Stomach (tissue), 4 donors: ENCODE results near the gene PRSS8.

Source experiments
- EP300 ChIP-seq: sonication (generic); formaldehyde crosslinking; IDR thresholded peaks from one replicate; pipeline ENCODE4 v1.6.1; 2017; ENCODE audit warnings: antibody characterized with exemption
- POLR2A ChIP-seq, 4 donors: fragments of 450-650 bp; IDR thresholded peaks; one replicate each; pipeline ENCODE4 v1.6.1; 2016; ENCODE audit warnings: antibody characterized with exemption in 4 of 4, control low read depth in 2 of 4, mild to moderate bottlenecking in 1 of 4, moderate library complexity in 1 of 4
- POLR2AphosphoS5 ChIP-seq, 3 donors: sonication (generic); formaldehyde crosslinking; IDR thresholded peaks; one replicate each; pipeline ENCODE4 v1.6.1; 2016; ENCODE audit warnings: antibody characterized with exemption in 3 of 3
- TF ChIP-seq, protein P1 (sequence below), 7 experiments: fragments of 450-650 bp in 4 of 7; fragments of 200-600 bp in 3 of 7; sonication (generic) in 3 of 7; IDR thresholded peaks; one replicate each; pipeline ENCODE4 v1.5.1; 2016 to 2019; ENCODE audit warnings: antibody characterized with exemption in 7 of 7, control low read depth in 2 of 7, mild to moderate bottlenecking in 1 of 7

DNA sequence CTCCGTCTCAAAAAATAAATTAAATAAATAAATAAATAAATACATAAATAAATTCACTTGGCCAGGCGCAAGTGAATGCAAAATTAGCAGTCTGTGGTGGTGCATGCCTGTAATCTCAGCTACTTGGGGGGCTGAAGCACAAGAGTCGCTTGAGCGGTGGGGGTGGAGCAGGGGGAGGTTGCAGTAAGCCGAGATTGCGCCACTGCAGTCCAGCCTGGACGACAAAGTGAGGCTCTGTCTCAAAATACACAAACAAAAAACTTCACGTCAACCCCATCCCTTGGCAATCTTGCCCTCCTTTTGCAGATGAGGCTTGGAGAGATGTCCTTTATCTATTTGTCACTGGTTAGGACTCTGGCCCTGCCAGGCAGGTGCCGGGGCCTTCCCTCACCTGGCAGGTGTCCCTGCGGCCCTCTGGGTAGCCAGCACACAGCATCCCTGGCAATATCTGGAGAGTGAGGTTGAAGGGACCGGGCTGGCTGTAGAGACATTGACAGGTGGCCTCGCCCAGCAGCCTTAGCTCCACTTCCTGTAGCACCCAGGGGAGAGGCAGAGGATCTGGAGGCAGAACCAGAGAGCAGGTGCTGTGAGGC, 10.0 kb upstream of the PRSS8 start:
- TF ChIP-seq, protein P1, sequence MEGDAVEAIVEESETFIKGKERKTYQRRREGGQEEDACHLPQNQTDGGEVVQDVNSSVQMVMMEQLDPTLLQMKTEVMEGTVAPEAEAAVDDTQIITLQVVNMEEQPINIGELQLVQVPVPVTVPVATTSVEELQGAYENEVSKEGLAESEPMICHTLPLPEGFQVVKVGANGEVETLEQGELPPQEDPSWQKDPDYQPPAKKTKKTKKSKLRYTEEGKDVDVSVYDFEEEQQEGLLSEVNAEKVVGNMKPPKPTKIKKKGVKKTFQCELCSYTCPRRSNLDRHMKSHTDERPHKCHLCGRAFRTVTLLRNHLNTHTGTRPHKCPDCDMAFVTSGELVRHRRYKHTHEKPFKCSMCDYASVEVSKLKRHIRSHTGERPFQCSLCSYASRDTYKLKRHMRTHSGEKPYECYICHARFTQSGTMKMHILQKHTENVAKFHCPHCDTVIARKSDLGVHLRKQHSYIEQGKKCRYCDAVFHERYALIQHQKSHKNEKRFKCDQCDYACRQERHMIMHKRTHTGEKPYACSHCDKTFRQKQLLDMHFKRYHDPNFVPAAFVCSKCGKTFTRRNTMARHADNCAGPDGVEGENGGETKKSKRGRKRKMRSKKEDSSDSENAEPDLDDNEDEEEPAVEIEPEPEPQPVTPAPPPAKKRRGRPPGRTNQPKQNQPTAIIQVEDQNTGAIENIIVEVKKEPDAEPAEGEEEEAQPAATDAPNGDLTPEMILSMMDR (IDR thresholded peaks at IDR 0.05): no peak
- no peak for TF ChIP-seq POLR2A (IDR thresholded peaks at IDR 0.05)
- no peak for TF ChIP-seq POLR2AphosphoS5 (IDR thresholded peaks at IDR 0.05)
- TF ChIP-seq EP300: no peak
